WTC11 (cell line): Measurements from ENCODE around the gene NAALADL2. TPM values are rescaled to one million over a fixed set of nuclear protein-coding genes. Genes with fewer than 3 reads are reported as not detected.

Source experiments
- ATAC-seq: fragments of 200-7000 bp; cut with Tn5 transposase; 2 replicates; pipeline ENCODE4 v1.10.0; 2021; ENCODE audit warnings: mild to moderate bottlenecking, moderate library complexity
- CTCF ChIA-PET: fragments of 300-600 bp; sonication (Branson Sonifier 250); formaldehyde crosslinking; loops from one replicate; lab custom pipeline; 2021; ENCODE audit warnings: antibody characterized with exemption; lab: Charles Lee
- POLR2A ChIA-PET: fragments of 350-600 bp; sonication (Branson Sonifier 250); formaldehyde crosslinking; loops from one replicate; lab custom pipeline; 2021; ENCODE audit warnings: antibody characterized with exemption; lab: Charles Lee
- DNase-seq: peaks from one replicate; pipeline ENCODE4 v3.0.0; 2021; ENCODE audit warnings: low spot score
- H3K27ac Mint-ChIP-seq: 2 replicates; pipeline ENCODE4 v1.8.0; 2021; ENCODE audit warnings: mixed read lengths
- H3K27me3 Mint-ChIP-seq: 2 replicates; pipeline ENCODE4 v1.8.0; 2021; ENCODE audit warnings: low read depth, mild to moderate bottlenecking, moderate library complexity, mixed read lengths
- H3K36me3 Mint-ChIP-seq: 2 replicates; pipeline ENCODE4 v1.8.0; 2021; ENCODE audit warnings: mixed read lengths
- H3K4me1 Mint-ChIP-seq: 2 replicates; pipeline ENCODE4 v1.8.0; 2022; ENCODE audit warnings: mixed read lengths
- H3K4me3 Mint-ChIP-seq: 2 replicates; pipeline ENCODE4 v1.8.0; 2021; ENCODE audit warnings: mild to moderate bottlenecking, moderate library complexity, mixed read lengths
- H3K9me3 Mint-ChIP-seq: 2 replicates; pipeline ENCODE4 v1.8.0; 2021; ENCODE audit warnings: mixed read lengths
- ARID4B ChIP-seq: sonication (generic); formaldehyde crosslinking; IDR thresholded peaks from 2 replicates; pipeline ENCODE4 v1.8.0; 2023; ENCODE audit warnings: missing genetic modification reagents, mild to moderate bottlenecking, borderline replicate concordance
- ATF2 ChIP-seq: sonication (generic); formaldehyde crosslinking; IDR thresholded peaks from 2 replicates; pipeline ENCODE4 v1.8.1; 2022; ENCODE audit warnings: low read depth, missing genetic modification reagents, borderline replicate concordance
- CREB1 ChIP-seq: sonication (generic); formaldehyde crosslinking; IDR thresholded peaks from 2 replicates; pipeline ENCODE4 v1.8.0; 2023; ENCODE audit warnings: mild to moderate bottlenecking, missing genetic modification reagents
- EMX1 ChIP-seq: fragments of 250-450 bp; sonication (Bioruptor Pico); IDR thresholded peaks from 2 replicates; pipeline ENCODE4 v1.8.0; 2021; ENCODE audit warnings: mild to moderate bottlenecking
- FOXP1 ChIP-seq: sonication (generic); formaldehyde crosslinking; IDR thresholded peaks from 2 replicates; pipeline ENCODE4 v1.8.0; 2022; ENCODE audit warnings: missing genetic modification reagents, mild to moderate bottlenecking, moderate library complexity, borderline replicate concordance
- GABPB1 ChIP-seq: sonication (generic); formaldehyde crosslinking; IDR thresholded peaks from 2 replicates; pipeline ENCODE4 v1.8.1; 2023; ENCODE audit warnings: mild to moderate bottlenecking, missing genetic modification reagents
- IRF2 ChIP-seq: sonication (generic); formaldehyde crosslinking; IDR thresholded peaks from 2 replicates; pipeline ENCODE4 v1.8.0; 2022; ENCODE audit warnings: low read depth, missing genetic modification reagents, borderline replicate concordance
- JAZF1 ChIP-seq: fragments of 250-450 bp; sonication (Bioruptor Pico); IDR thresholded peaks from 2 replicates; pipeline ENCODE4 v1.9.0; 2021; ENCODE audit warnings: moderate library complexity, mild to moderate bottlenecking, inconsistent platforms
- KAT7 ChIP-seq: sonication (generic); formaldehyde crosslinking; IDR thresholded peaks from 2 replicates; pipeline ENCODE4 v1.8.1; 2023; ENCODE audit warnings: missing genetic modification reagents, mild to moderate bottlenecking, borderline replicate concordance
- MLX ChIP-seq: sonication (generic); formaldehyde crosslinking; IDR thresholded peaks from 2 replicates; pipeline ENCODE4 v1.8.1; 2023; ENCODE audit warnings: mild to moderate bottlenecking, missing genetic modification reagents, moderate library complexity
- RORB ChIP-seq: fragments of 250-450 bp; sonication (Bioruptor Pico); IDR thresholded peaks from 2 replicates; pipeline ENCODE4 v1.9.0; 2021; ENCODE audit warnings: mild to moderate bottlenecking
- SOX15 ChIP-seq: fragments of 250-450 bp; sonication (Bioruptor Pico); IDR thresholded peaks from 2 replicates; pipeline ENCODE4 v1.9.0; 2021; ENCODE audit warnings: mild to moderate bottlenecking
- TEAD1 ChIP-seq: sonication (generic); formaldehyde crosslinking; IDR thresholded peaks from 2 replicates; pipeline ENCODE4 v1.8.0; 2022; ENCODE audit warnings: mild to moderate bottlenecking, missing genetic modification reagents
- ZNF423 ChIP-seq: fragments of 250-450 bp; sonication (Bioruptor Pico); IDR thresholded peaks from 2 replicates; pipeline ENCODE4 v2.1.2; 2022; ENCODE audit warnings: mild to moderate bottlenecking, moderate library complexity
- ZNF532 ChIP-seq: fragments of 250-450 bp; sonication (Bioruptor Pico); IDR thresholded peaks from 2 replicates; pipeline ENCODE4 v1.9.0; 2021; ENCODE audit warnings: mild to moderate bottlenecking, borderline replicate concordance
- total RNA-seq: library from RNA; stranded (reverse); gene quantifications from 3 replicates; pipeline ENCODE4 v1.2.3, GENCODE V29; 2021
- TF ChIP-seq, protein P1 (sequence below): fragments of 250-450 bp; sonication (Bioruptor Pico); IDR thresholded peaks from 2 replicates; pipeline ENCODE4 v2.1.2; 2022; ENCODE audit warnings: mild to moderate bottlenecking, moderate library complexity
- TF ChIP-seq, protein P2 (sequence below): sonication (generic); formaldehyde crosslinking; IDR thresholded peaks from 2 replicates; pipeline ENCODE4 v1.8.1; 2023; ENCODE audit warnings: mild to moderate bottlenecking, missing genetic modification reagents
- TF ChIP-seq, protein P3 (sequence below): sonication (generic); formaldehyde crosslinking; IDR thresholded peaks from 2 replicates; pipeline ENCODE4 v1.8.0; 2022; ENCODE audit warnings: mild to moderate bottlenecking, missing genetic modification reagents

Gene NAALADL2
- total RNA-seq, 1 experiment from 2014 or later, result 1.2 TPM

GRCh38 chr3:175288621-175289020, 429.5 kb downstream of the NAALADL2 start:
- ATAC-seq (no peak), DNase-seq (no peak)
- Mint-ChIP-seq H3K9me3 (no peaks in the 10 kb centered on the region), H3K27me3 (no peaks in the 10 kb centered on the region), H3K27ac (no peak overlapping the region), H3K4me3 (no peak overlapping the region)
- CTCF ChIA-PET, result no interaction called here
- no peak for TF ChIP-seq SOX15 (CRISPR knock-in tag)
- no peak for TF ChIP-seq FOXP1 (CRISPR knock-in tag)
- TF ChIP-seq, protein P1, sequence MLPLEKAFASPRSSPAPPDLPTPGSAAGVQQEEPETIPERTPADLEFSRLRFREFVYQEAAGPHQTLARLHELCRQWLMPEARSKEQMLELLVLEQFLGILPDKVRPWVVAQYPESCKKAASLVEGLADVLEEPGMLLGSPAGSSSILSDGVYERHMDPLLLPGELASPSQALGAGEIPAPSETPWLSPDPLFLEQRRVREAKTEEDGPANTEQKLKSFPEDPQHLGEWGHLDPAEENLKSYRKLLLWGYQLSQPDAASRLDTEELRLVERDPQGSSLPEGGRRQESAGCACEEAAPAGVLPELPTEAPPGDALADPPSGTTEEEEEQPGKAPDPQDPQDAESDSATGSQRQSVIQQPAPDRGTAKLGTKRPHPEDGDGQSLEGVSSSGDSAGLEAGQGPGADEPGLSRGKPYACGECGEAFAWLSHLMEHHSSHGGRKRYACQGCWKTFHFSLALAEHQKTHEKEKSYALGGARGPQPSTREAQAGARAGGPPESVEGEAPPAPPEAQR (CRISPR knock-in tag), result no peak
- TF ChIP-seq GABPB1 (CRISPR knock-in tag), result no peak
- TF ChIP-seq, protein P2, sequence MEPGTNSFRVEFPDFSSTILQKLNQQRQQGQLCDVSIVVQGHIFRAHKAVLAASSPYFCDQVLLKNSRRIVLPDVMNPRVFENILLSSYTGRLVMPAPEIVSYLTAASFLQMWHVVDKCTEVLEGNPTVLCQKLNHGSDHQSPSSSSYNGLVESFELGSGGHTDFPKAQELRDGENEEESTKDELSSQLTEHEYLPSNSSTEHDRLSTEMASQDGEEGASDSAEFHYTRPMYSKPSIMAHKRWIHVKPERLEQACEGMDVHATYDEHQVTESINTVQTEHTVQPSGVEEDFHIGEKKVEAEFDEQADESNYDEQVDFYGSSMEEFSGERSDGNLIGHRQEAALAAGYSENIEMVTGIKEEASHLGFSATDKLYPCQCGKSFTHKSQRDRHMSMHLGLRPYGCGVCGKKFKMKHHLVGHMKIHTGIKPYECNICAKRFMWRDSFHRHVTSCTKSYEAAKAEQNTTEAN (CRISPR knock-in tag), result no peak
- TF ChIP-seq EMX1 (CRISPR knock-in tag), result no peak
- no peak for TF ChIP-seq RORB (CRISPR knock-in tag)
- TF ChIP-seq ARID4B (CRISPR knock-in tag), result no peak
- no peak for TF ChIP-seq JAZF1 (CRISPR knock-in tag)
- no peak for TF ChIP-seq ATF2 (CRISPR knock-in tag)
- TF ChIP-seq, protein P3, sequence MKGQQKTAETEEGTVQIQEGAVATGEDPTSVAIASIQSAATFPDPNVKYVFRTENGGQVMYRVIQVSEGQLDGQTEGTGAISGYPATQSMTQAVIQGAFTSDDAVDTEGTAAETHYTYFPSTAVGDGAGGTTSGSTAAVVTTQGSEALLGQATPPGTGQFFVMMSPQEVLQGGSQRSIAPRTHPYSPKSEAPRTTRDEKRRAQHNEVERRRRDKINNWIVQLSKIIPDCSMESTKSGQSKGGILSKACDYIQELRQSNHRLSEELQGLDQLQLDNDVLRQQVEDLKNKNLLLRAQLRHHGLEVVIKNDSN (CRISPR knock-in tag), result no peak
- TF ChIP-seq KAT7 (CRISPR knock-in tag), result no peak
- TF ChIP-seq IRF2 (CRISPR knock-in tag), result no peak
- no peak for TF ChIP-seq ZNF423
- TF ChIP-seq CREB1 (CRISPR knock-in tag), result no peak
- TF ChIP-seq TEAD1 (CRISPR knock-in tag), result no peak
- TF ChIP-seq MLX (CRISPR knock-in tag), result no peak
- TF ChIP-seq ZNF532 (CRISPR knock-in tag), result no peak
- TF ChIP-seq, all 79 proteins: peak for 0
- H3K4me1 Mint-ChIP-seq, result no peaks in the 10 kb centered on the region
- POLR2A ChIA-PET, result no interaction called here
- no peaks in the 10 kb centered on the region for H3K36me3 Mint-ChIP-seq
